ENCODE measurements around the gene PLOD1. TPM values are rescaled to one million over a fixed set of nuclear protein-coding genes. Genes with fewer than 3 reads are reported as not detected.

Gene PLOD1
- total and polyA plus RNA-seq, 2 of the 13 experiments (the other 11 are each of a cell fraction or from before 2014, with no cell fraction given) = 70.1 to 318 TPM

DNA sequence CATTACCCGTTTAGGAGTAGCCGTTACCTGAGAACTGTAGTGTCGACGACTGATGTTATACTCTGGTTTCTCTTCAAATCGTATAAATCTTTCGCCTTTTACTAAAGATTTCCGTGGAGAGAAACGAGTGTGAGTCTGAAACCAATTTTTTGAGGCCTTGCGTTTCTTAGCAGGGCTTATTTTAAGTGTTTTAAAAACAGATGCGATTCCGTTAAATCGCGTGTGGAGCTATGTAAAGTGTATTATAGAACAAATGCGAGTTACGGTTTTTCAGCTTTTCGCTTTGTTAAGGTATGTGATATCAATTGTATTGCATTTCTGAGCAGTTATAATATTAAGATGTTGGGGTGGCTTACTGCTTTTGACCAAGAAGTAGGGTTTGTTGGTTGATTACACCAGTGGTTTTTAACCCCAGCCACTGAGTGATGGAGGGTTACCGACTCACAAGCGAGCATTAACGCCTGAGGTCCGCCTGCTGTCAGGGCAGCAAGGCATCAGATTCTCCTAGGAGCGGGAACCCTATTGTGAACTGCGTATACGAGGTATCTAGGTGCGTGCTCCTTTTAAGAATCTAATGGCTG, 26.3 kb upstream of the PLOD1 start (continued):
- TF ChIP-seq TEAD3 (CRISPR knock-in tag; optimal IDR thresholded peaks at IDR 0.05; ENCODE audit: borderline replicate concordance) (no peak), ZSCAN20 (CRISPR knock-in tag; IDR thresholded peaks at IDR 0.05; ENCODE audit: borderline replicate concordance) (no peak; the same call in 1 of the 2 replicates), KAT8 (CRISPR knock-in tag; IDR thresholded peaks at IDR 0.05) (peak; percentile 85), FOXC1 (CRISPR knock-in tag; IDR thresholded peaks at IDR 0.05; ENCODE audit: borderline replicate concordance) (peak; percentile 68), PHF21A (CRISPR knock-in tag; IDR thresholded peaks at IDR 0.05) (peak; percentile 79), ZNF431 (CRISPR knock-in tag; IDR thresholded peaks at IDR 0.05; ENCODE audit: borderline replicate concordance, low read depth) (peak; percentile 62; the same call in 1 of the 2 replicates), ZNF235 (CRISPR knock-in tag; IDR thresholded peaks at IDR 0.05; ENCODE audit: borderline replicate concordance) (no peak), REL (CRISPR knock-in tag; conservative IDR thresholded peaks at IDR 0.05) (no peak), KAT7 (CRISPR knock-in tag; IDR thresholded peaks at IDR 0.05; ENCODE audit: borderline replicate concordance) (no peak), REXO4 (CRISPR knock-in tag; IDR thresholded peaks at IDR 0.05; ENCODE audit: borderline replicate concordance) (no peak), TFAP4 (IDR thresholded peaks at IDR 0.05; ENCODE audit: borderline replicate concordance, low read depth) (0 out of 2 replicates have a peak, but pooled peaks have one; percentile 27), MLX (CRISPR knock-in tag; IDR thresholded peaks at IDR 0.05) (peak; percentile 41; the same call in 1 of the 2 replicates), U2AF1 (optimal IDR thresholded peaks at IDR 0.05; ENCODE audit: low read depth, low read length) (no peak), JDP2 (CRISPR knock-in tag; IDR thresholded peaks at IDR 0.05; ENCODE audit: borderline replicate concordance) (no peak), ZNF616 (CRISPR knock-in tag; IDR thresholded peaks at IDR 0.05; ENCODE audit: low read depth) (no peak), MIXL1 (CRISPR knock-in tag; IDR thresholded peaks at IDR 0.05) (peak; percentile 93), SALL2 (CRISPR knock-in tag; IDR thresholded peaks at IDR 0.05) (0 out of 2 replicates have a peak, but pooled peaks have one; percentile 46), ZFP1 (CRISPR knock-in tag; IDR thresholded peaks at IDR 0.05) (peak; percentile 86; the same call in 1 of the 2 replicates), CBX2 (IDR thresholded peaks at IDR 0.05; ENCODE audit: low read depth, low read length) (no peak), CBX2 (CRISPR knock-in tag; IDR thresholded peaks at IDR 0.05; ENCODE audit: low read depth) (no peak), ZNF564 (CRISPR knock-in tag; IDR thresholded peaks at IDR 0.05) (peak; percentile 59; the same call in 1 of the 2 replicates), HOXA7 (CRISPR knock-in tag; IDR thresholded peaks at IDR 0.05) (no peak), ZNF253 (CRISPR knock-in tag; IDR thresholded peaks at IDR 0.05; ENCODE audit: borderline replicate concordance) (no peak), ZKSCAN8 (CRISPR knock-in tag; IDR thresholded peaks at IDR 0.05; ENCODE audit: borderline replicate concordance) (peak; percentile 94)
- TF ChIP-seq, protein P1, sequence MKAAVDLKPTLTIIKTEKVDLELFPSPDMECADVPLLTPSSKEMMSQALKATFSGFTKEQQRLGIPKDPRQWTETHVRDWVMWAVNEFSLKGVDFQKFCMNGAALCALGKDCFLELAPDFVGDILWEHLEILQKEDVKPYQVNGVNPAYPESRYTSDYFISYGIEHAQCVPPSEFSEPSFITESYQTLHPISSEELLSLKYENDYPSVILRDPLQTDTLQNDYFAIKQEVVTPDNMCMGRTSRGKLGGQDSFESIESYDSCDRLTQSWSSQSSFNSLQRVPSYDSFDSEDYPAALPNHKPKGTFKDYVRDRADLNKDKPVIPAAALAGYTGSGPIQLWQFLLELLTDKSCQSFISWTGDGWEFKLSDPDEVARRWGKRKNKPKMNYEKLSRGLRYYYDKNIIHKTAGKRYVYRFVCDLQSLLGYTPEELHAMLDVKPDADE (CRISPR knock-in tag; IDR thresholded peaks at IDR 0.05) = 0 out of 2 replicates have a peak, but pooled peaks have one; percentile 62
- TF ChIP-seq, protein P2, sequence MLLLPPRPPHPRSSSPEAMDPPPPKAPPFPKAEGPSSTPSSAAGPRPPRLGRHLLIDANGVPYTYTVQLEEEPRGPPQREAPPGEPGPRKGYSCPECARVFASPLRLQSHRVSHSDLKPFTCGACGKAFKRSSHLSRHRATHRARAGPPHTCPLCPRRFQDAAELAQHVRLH (CRISPR knock-in tag; IDR thresholded peaks at IDR 0.05; ENCODE audit: borderline replicate concordance, low read depth) = peak; percentile 65
- TF ChIP-seq, protein P3, sequence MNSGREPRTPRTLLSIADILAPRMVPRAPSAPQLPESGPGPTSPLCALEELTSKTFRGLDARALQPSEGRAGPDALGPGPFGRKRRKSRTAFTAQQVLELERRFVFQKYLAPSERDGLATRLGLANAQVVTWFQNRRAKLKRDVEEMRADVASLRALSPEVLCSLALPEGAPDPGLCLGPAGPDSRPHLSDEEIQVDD (CRISPR knock-in tag; IDR thresholded peaks at IDR 0.05; ENCODE audit: borderline replicate concordance) = no peak
- TF ChIP-seq, protein P4, sequence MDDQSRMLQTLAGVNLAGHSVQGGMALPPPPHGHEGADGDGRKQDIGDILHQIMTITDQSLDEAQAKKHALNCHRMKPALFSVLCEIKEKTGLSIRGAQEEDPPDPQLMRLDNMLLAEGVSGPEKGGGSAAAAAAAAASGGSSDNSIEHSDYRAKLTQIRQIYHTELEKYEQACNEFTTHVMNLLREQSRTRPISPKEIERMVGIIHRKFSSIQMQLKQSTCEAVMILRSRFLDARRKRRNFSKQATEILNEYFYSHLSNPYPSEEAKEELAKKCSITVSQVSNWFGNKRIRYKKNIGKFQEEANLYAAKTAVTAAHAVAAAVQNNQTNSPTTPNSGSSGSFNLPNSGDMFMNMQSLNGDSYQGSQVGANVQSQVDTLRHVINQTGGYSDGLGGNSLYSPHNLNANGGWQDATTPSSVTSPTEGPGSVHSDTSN (CRISPR knock-in tag; IDR thresholded peaks at IDR 0.05; ENCODE audit: borderline replicate concordance) = peak; percentile 74
